SK-N-SH (cell line): ENCODE measurements around the gene OSBP.
"Not testable (repeated sequence)": the region's sequence is repeated elsewhere in the genome, so short reads cannot be mapped to it uniquely, and the experiment has no call there.

Experiments used
- CTCF ChIP-seq: fragments of 200-600 bp; sonication (generic); IDR thresholded peaks from 2 replicates; pipeline ENCODE4 v1.6.1; 2017; ENCODE audit warnings: antibody characterized with exemption, mild to moderate bottlenecking, moderate library complexity
- FOXJ3 ChIP-seq: sonication (generic); formaldehyde crosslinking; IDR thresholded peaks from 2 replicates; pipeline ENCODE4 v1.5.1; 2020; ENCODE audit warnings: mild to moderate bottlenecking, missing genetic modification reagents
- POLR2AphosphoS5 ChIP-seq: IDR thresholded peaks from 2 replicates; pipeline ENCODE4 v1.6.1; 2012; ENCODE audit warnings: low read depth, low read length
- RCOR1 ChIP-seq: fragments of 150-350 bp; IDR thresholded peaks from 2 replicates; pipeline ENCODE4 v1.6.1; 2017; ENCODE audit warnings: antibody characterized with exemption, low read length
- SMC3 ChIP-seq: IDR thresholded peaks from 2 replicates; pipeline ENCODE4 v1.6.1; 2012; ENCODE audit warnings: low read depth, low read length, improper control_type of control experiment
- TAF1 ChIP-seq: IDR thresholded peaks from 2 replicates; pipeline ENCODE4 v1.6.1; 2012; ENCODE audit warnings: low read depth, mild to moderate bottlenecking, low read length, moderate library complexity, borderline replicate concordance

GRCh38 chr11:59543713-59544112, 71.9 kb downstream of the OSBP start:
- TF ChIP-seq POLR2AphosphoS5, TAF1, SMC3, FOXJ3, CTCF, RCOR1: not testable (repeated sequence)
